Keratinocyte (primary cell): ENCODE measurements around the gene CD59. TPM values are rescaled to one million over a fixed set of nuclear protein-coding genes. Genes with fewer than 3 reads are reported as not detected.

Experiments
- DNase-seq: peaks from one replicate; pipeline ENCODE4 v3.0.0-alpha.2; 2011; ENCODE audit warnings: low read depth, missing footprints, low spot score
- FAIRE-seq: peaks from 2 replicates; lab custom pipeline; 2011; peaks lifted over from hg19 to GRCh38; lab: Jason Lieb, UNC
- H2AFZ ChIP-seq: 2 replicates; pipeline ENCODE4 v1.6.0; 2012; ENCODE audit warnings: low read length, control low read depth, inconsistent platforms; ENCODE audit not compliant: control insufficient read depth
- H3K27ac ChIP-seq: 2 replicates; pipeline ENCODE4 v1.5.1; 2011; ENCODE audit warnings: low read length; ENCODE audit not compliant: control insufficient read depth, insufficient read depth
- H3K27me3 ChIP-seq: 3 replicates; pipeline ENCODE4 v1.6.0; 2011; ENCODE audit warnings: low read length; ENCODE audit not compliant: control insufficient read depth, insufficient read depth; ENCODE audit errors: extremely low read depth
- H3K36me3 ChIP-seq, 2 experiments: 2 replicates in 1 of 2; 3 replicates in 1 of 2; pipeline ENCODE4 v1.5.1; 2011; ENCODE audit warnings: low read length in 2 of 2, mild to moderate bottlenecking in 1 of 2; ENCODE audit not compliant: control insufficient read depth in 2 of 2, insufficient read depth in 2 of 2; ENCODE audit errors: extremely low read depth in 1 of 2
- H3K4me1 ChIP-seq: 3 replicates; pipeline ENCODE4 v1.5.1; 2011; ENCODE audit warnings: low read length; ENCODE audit not compliant: control insufficient read depth, insufficient read depth; ENCODE audit errors: extremely low read depth
- H3K4me2 ChIP-seq: 3 replicates; pipeline ENCODE4 v1.6.0; 2011; ENCODE audit warnings: low read depth, low read length; ENCODE audit not compliant: control insufficient read depth, insufficient read depth; ENCODE audit errors: extremely low read depth
- H3K4me3 ChIP-seq, 3 experiments: fragments of 200-600 bp in 1 of 3; sonication (generic) in 1 of 3; 2 replicates in 2 of 3; 3 replicates in 1 of 3; pipeline ENCODE4 v1.5.1; 2011 to 2016; ENCODE audit warnings: low read length in 3 of 3, mild to moderate bottlenecking in 3 of 3, control low read depth in 2 of 3, inconsistent platforms in 1 of 3, low read depth in 1 of 3, mixed read lengths in 1 of 3, mixed run types in 1 of 3, moderate library complexity in 1 of 3; ENCODE audit not compliant: control insufficient read depth in 2 of 3, insufficient read depth in 2 of 3; ENCODE audit errors: extremely low read depth in 1 of 3
- H3K79me2 ChIP-seq: 2 replicates; pipeline ENCODE4 v1.6.0; 2012; ENCODE audit warnings: low read length; ENCODE audit not compliant: control insufficient read depth, insufficient read depth
- H3K9ac ChIP-seq: 3 replicates; pipeline ENCODE4 v1.6.0; 2011; ENCODE audit warnings: low read length; ENCODE audit not compliant: control insufficient read depth, insufficient read depth; ENCODE audit errors: extremely low read depth
- H3K9me1 ChIP-seq: 3 replicates; pipeline ENCODE4 v1.6.0; 2011; ENCODE audit warnings: low read length; ENCODE audit not compliant: control insufficient read depth, insufficient read depth; ENCODE audit errors: extremely low read depth
- H3K9me3 ChIP-seq: 2 replicates; pipeline ENCODE4 v1.5.1; 2012; ENCODE audit warnings: low read depth, low read length; ENCODE audit not compliant: control insufficient read depth
- H4K20me1 ChIP-seq: 3 replicates; pipeline ENCODE4 v1.6.0; 2011; ENCODE audit warnings: low read length; ENCODE audit not compliant: control insufficient read depth, insufficient read depth; ENCODE audit errors: extremely low read depth
- CTCF ChIP-seq, 3 experiments: IDR thresholded peaks in 1 of 3; conservative IDR thresholded peaks in 1 of 3; optimal IDR thresholded peaks in 1 of 3; 2 replicates in 2 of 3; 3 replicates in 1 of 3; pipeline versions ENCODE3 to v1.5.1; 2011; ENCODE audit warnings: low read length in 3 of 3, mild to moderate bottlenecking in 3 of 3, moderate library complexity in 2 of 3, control low read depth in 1 of 3, inconsistent platforms in 1 of 3; ENCODE audit not compliant: insufficient read depth in 2 of 3; ENCODE audit errors: extremely low read depth in 1 of 3
- EZH2 ChIP-seq: IDR thresholded peaks from one replicate; pipeline ENCODE4 v1.6.1; 2012; ENCODE audit warnings: inconsistent platforms, mild to moderate bottlenecking, low read length, moderate library complexity
- dilution Hi-C: fragments of 300-500 bp; cut with MboI; formaldehyde crosslinking; loops from one replicate; pipeline ENCODE4 v1.7.0; 2020; ENCODE audit warnings: low sequenced_read_pairs; ENCODE audit not compliant: extremely low pct_ligation_motif_present
- polyA plus RNA-seq, 5 experiments: library from polyadenylated mRNA; depleted of rRNA in 3 of 5; stranded (reverse) in 3 of 5; stranded (forward) in 1 of 5; unstranded in 1 of 5; fragments of >200 nt; gene quantifications; 1 replicate in 1 of 5; 2 replicates in 3 of 5; 3 replicates in 1 of 5; pipeline versions ENCODE4 v1.2.1 to v1.2.3, GENCODE V29; 2011 to 2012; ENCODE audit warnings: missing spikeins in 2 of 5, low read depth in 1 of 5, low replicate concordance in 1 of 5

The CD59 gene
- polyA plus RNA-seq, 1 donor (not counting 4 experiments of a cell fraction or from before 2014, with no cell fraction given): 1,349 TPM

DNA sequence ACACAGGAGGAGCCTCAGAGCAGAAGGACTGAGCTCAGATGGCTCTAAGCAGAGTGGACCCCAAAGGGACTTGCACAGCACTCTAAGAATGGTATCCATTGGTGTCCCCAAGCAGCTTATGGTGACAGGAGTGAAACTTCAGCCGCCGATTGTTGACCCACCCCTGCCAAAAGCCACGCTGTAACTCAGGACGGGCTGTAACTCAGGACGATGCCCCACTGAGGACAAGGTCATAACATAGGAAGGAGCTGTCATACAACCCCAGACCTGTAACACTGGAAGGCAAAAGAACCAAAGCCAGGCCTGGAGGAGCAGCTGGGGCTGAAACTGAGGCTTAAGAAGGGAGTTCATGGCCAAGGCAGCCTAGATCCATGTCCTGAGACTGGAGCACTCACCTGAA, 14.2 kb downstream of the CD59 start:
- FAIRE-seq (no peak), DNase-seq (no peak)
- TF ChIP-seq EZH2: no peak
- no peak for TF ChIP-seq CTCF (optimal IDR thresholded peaks at IDR 0.05 in 1 of 3, IDR thresholded peaks at IDR 0.05 in 1 of 3, conservative IDR thresholded peaks at IDR 0.05 in 1 of 3; ENCODE audit: extremely low read depth in 1 of 3, insufficient read depth in 2 of 3, low read length in 3 of 3)
- Histone ChIP-seq H3K4me1 (peaks cover 76% of the 10 kb centered on the region), H3K9me3 (no peaks in the 10 kb centered on the region), H3K27me3 (no peaks in the 10 kb centered on the region), H3K9ac (peak overlapping the region; percentile 20), H3K36me3 (peaks cover 19 to 39% of the 10 kb centered on the region in 2 experiments), H3K27ac (peak overlapping the region; percentile 79), H2AFZ (no peak overlapping the region), H4K20me1 (peaks cover 8% of the 10 kb centered on the region), H3K4me2 (no peak overlapping the region), H3K79me2 (peaks cover 89% of the 10 kb centered on the region), H3K4me3 (no peak overlapping the region), H3K9me1 (peaks cover 4% of the 10 kb centered on the region)
- dilution Hi-C loops: no loop called here

DNA sequence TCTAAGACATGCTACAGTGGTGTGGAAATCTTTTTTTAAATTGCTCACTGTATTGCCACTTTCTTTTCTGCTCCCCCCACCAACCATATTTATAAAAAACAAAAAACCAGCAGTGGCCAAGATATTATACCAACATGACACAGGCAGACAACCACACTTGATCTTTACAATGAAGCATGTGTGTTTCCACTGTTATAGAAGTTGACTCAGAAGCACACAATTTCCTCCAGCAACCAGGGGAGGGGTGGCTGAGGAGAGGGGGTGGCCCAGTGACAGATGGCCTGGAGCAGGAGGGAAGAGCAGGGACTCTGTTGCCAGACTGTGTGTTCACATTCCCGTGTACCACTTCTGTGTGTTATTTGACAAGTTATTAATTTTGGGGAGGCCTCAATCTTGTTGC, 14.8 kb downstream of the CD59 start:
- H3K79me2 ChIP-seq: peaks cover 90% of the 10 kb centered on the region
- no peak overlapping the region for H3K4me3 ChIP-seq
- peak overlapping the region; percentile 79 for H3K27ac ChIP-seq
- H3K9me1 ChIP-seq: peaks cover 4% of the 10 kb centered on the region
- dilution Hi-C loops: no loop called here
- peaks cover 19 to 45% of the 10 kb centered on the region in 2 experiments for H3K36me3 ChIP-seq
- peaks cover 10% of the 10 kb centered on the region for H4K20me1 ChIP-seq
- no peak for FAIRE-seq
- no peaks in the 10 kb centered on the region for H3K9me3 ChIP-seq
- peaks cover 82% of the 10 kb centered on the region for H3K4me1 ChIP-seq
- H3K9ac ChIP-seq: peak overlapping the region; percentile 20
- no peak overlapping the region for H3K4me2 ChIP-seq
- no peak for TF ChIP-seq CTCF (optimal IDR thresholded peaks at IDR 0.05 in 1 of 3, IDR thresholded peaks at IDR 0.05 in 1 of 3, conservative IDR thresholded peaks at IDR 0.05 in 1 of 3; ENCODE audit: extremely low read depth in 1 of 3, insufficient read depth in 2 of 3, low read length in 3 of 3)
- no peak for TF ChIP-seq EZH2
- H3K27me3 ChIP-seq: no peaks in the 10 kb centered on the region
- no peak for DNase-seq
- H2AFZ ChIP-seq: no peak overlapping the region
